ENCODE measurements around the gene SH3PXD2A.

SH3PXD2A gene

DNA sequence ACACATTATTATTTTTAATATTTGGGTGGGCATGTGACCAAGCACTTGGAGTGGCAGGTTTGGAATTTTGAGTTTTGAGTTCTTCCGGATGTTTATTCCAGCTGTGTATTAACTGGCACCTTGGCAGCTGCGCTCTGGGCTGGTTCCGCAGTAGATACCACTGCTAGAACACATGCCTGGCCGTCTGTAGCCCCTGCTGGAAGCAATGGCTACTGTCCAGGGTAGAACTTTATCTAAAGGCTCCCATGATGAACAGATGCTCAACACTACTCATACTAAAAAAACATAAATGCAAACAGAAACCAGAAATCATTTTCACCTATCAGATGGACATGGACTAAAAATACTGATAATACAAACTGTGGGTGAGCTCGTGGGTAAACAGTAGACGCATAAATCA is 19.4 kb upstream of the SH3PXD2A start:
- DNase-seq, result no peak

GRCh38 chr10:103872137-103872931 is 17.0 kb upstream of the SH3PXD2A start:
- DNase-seq, result no peak

DNA sequence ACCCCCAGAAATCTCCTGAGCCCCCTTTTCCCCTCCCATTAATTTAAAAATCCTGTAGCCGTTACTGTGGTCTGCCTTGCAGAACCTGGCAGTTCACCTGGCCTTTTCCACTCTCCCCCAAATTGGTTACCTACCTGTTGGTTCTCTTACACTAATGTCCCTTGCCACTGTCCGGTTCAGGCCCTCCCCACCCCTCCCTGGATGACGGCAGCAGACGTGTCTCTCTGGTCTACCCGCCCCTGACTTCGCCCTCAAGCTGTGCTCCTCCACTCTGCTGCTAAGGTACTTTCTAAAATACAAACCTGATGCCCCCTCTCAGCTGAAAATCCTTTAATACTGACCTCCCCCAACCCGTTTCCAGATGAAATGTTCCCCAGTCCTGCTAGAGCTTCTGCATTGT is 15.6 kb upstream of the SH3PXD2A start:
- DNase-seq, result no peak

DNA sequence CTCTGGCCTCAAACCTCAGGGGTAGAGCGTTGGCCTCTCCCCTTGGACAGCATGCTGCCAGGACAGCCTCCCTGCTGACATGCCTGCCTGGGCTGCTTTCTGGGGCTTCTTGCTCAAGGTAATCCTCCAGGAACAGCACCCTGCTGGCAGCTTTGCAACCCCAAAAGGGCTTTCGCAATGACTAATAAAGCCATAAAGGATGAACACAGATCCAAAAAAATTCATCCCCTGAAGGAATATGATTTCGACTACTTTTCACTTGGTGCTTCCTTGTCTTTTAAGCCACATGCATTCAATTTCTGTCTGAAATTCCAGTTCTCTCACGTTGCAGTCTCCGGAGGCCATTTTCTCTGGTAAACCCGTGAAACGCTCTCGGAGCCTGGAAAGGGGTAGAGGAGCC is 15.1 kb upstream of the SH3PXD2A start:
- DNase-seq, result no peak

DNA sequence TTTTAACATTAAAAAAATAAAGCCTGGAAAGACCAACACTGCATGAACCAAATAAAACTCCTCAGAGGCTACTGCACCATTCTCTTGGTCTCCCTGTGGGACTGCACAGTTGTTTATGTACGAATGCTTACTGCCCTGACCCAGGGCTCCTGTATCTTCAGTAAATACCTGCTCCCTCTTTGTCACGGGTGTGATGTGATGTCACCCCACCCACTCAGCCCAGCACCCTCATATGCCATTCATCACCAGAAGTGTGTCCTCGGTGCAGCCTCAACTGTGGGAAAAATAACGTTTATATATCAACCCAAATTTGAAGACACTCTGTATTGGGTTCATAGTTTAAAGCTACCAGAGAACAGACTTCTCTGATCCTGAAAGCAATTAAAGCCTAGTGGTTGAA is 14.0 kb upstream of the SH3PXD2A start:
- DNase-seq, result no peak

DNA sequence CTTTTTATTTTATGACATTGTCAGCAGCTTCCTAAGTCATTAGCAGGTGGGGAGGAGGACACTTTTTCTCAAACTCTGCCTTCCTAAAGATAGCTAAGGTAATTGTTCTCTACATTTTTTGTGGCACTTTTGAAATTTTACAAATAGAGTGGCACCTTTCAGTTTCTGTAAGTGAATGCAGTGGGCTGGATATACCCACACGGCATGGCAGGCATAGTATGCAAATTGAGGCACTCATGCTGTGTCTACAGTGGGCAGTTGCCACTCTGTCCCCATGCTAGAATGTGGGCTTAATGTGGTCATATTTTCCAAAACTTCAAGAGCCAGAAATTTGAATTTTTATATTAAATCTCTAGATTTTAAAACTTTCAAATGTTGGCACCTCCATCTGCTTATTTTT is 12.8 kb upstream of the SH3PXD2A start:
- DNase-seq, result no peak

- no peak for DNase-seq
Measured at GRCh38 chr10:103861505-103861904, 6.1 kb upstream of the SH3PXD2A start.

- DNase-seq, result peak; percentile 70 to 78 (median 74)
Measured at GRCh38 chr10:103859161-103860086, 4.0 kb upstream of the SH3PXD2A start.

DNA sequence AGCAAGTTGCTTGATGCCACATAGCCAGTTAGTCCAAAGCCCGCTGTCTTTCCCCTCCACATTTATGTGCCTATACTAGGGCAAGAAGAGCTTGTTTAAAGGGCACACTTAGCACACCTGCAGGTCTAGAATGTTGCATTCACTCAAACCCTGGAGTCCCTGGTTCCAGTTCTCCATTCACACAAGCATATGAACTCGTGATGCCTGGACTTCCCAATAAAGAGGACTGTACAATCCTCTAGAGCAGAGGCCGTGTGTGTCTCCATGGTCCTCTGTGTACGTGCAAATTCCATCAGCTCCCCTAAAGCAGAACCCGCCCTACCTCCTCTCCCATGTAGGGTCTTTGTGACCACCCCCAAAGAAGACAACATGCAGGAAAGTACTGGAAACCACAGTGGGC is 3.0 kb upstream of the SH3PXD2A start:
- DNase-seq, result peak in 3 of 4 experiments; percentile 17 to 39 (median 19)

- no peak for DNase-seq
Measured at GRCh38 chr10:103856797-103857170, 1.4 kb upstream of the SH3PXD2A start.

DNA sequence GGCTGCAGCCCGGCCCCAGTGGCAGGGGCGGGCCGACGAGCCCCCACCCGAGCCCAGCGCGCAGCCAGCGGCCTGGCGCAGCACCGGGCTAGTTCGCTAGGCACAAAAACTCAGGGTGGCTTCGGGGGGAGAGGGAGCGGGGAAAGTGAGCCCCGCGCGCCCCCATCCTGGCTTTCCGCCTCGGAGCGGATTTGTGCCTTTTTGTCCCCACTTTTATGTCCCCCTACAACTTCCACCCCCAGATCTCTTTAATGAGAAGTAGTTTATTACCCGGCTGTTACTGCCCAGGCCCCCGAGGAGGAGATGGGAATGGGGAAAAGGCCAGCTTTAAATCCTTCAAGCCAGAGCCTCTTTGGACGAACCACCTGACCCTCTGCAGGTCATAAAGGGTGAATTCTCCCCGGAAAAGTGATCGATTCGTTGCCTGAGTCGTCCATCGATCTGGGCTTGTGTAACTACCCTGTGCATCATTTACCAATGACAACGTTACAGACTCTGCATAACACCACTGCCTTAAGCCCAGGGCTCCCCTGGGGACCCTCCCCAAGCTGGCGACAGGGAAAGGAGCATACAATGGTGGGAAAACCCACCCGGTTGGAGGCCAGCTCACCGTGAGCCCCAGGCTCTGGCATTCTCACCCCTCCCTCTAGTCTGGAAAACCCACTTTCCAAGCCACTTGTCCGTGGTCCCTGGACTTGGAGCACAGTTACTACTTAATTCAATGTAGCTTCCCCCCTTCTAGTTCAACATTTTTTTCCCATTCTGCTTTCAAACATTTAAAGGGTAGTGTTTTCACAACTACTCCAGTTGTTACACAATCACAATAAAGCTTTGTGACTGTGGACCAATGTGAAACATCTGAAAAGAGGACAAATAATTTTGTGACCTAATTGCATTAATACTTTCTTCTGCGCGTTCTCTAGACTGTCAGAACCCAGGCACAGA is 748 bp upstream of the SH3PXD2A start:
- DNase-seq, result peak in 3 of 4 experiments; percentile 16 to 64 (median 54)

DNA sequence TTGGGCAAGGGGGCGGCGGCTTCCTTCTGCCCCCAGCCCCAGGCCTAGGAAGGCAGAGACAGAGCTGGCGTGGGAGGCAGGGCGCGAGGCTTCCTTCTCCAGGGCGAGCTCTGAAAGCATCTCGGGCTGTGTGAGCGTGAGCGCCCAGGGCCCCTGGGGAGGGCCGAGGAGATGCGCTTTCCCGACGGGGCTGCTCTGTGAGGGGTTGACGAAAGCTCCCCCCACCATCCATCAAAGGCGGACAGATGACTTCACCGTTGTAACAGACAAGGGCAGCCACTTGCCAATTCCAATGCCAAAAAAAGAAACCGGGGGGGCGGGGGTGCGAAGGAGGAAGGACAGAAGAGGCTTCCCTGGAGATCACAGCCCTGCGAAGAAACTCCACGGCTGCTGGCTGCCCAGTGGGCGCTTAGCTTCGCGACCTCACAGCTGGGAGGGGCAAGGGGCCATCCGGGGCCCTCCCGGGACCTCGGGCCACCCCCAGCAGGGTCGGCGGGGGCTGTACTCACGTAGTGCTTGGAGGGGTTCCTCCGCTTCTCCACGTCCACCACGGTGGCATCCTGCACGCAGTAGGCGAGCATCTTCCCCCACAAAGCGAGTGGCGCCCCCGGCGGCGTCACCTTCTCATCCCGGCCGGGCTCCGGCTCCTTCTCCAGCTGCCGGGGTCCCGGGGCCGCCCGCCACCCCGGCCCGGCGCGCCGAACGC is 537 bp downstream of the SH3PXD2A start:
- peak; percentile 40 to 81 (median 59) for DNase-seq

GRCh38 chr10:103854265-103854685 is 1.1 kb downstream of the SH3PXD2A start:
- peak in 3 of 4 experiments; percentile 36 to 56 (median 53) for DNase-seq

GRCh38 chr10:103853428-103854264 is 1.7 kb downstream of the SH3PXD2A start:
- peak in 1 of 4 experiments; percentile 23 for DNase-seq

DNA sequence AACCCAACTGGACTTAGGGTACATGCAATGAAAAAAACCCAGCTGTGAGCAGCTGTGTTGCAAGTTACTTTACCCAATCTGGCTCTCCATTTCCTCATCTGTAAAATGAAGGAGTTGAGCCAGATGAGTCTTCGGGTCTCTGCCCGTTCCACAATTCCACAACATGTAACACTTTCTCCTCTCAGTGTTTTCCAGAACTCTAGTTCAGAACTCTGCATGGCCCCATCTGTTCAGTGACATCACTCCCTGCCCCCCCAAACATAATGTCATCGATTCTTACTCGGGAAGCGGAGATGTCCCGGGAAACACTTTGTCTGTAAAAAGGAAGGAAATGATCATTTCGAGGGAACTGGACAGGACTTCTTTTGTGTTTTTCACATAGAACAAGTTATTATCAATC is 2.5 kb downstream of the SH3PXD2A start:
- peak; percentile 57 to 73 (median 64) for DNase-seq

DNA sequence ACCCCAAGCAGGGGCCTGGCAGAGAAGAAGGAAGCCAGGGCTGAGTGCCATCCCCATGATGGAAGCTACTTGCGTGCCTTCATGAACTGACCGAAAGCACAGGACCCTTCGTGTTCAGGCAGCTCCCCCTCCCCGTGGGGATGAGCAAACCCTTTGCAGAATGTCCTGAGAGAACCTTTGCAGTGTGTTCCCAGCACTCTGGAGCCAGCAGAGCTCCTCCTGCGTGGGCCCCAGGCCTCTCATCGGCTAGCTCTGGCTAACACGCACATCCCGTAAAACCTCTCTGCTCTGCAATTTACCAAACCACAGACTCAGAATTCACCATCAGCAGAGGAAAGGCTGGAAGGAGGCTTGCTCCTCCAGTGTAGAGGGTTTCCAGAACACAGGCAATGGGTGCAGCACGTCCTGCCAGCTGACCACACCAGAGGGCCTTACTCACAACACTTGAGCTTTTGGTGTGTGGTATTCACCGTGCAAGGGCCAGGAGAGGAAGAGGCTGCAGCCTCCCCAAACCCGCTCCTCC is 3.1 kb downstream of the SH3PXD2A start:
- DNase-seq, result no peak

DNA sequence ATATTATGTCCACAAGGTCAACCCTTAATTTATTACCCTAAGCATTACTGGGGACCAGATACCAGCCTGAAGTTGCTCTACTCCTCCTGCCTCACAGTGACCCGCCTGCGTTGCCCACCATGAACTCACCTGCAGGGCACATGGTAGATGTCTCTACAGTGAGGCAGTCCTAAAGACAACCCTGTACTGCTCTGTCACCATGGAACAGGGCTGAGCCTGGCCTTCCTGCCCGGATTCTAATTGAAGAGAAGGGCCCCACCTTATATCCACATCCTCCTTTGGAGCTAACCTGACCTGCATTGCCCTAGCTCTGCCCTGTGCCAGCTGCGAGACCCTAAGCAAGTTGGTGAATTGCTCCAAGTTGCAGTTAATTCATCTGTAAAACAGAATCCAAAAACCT is 4.1 kb downstream of the SH3PXD2A start:
- DNase-seq, result no peak

DNA sequence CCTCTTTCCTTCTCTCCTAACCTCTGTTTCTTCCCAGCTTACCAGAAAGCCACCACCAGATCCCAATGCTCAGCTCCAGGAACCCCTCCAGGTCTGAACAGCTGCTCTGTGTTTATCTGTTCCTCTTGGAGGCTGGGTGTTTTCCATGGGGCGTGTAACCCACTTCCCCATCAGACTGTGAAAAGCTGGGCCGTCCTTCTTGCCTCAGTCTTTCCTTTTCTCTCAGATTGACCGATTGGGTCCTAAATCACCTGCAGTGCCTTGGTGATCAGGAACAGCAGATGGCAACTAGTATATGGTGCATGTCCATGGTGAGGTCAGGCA is 4.8 kb downstream of the SH3PXD2A start:
- peak; percentile 48 to 74 (median 72) for DNase-seq

DNA sequence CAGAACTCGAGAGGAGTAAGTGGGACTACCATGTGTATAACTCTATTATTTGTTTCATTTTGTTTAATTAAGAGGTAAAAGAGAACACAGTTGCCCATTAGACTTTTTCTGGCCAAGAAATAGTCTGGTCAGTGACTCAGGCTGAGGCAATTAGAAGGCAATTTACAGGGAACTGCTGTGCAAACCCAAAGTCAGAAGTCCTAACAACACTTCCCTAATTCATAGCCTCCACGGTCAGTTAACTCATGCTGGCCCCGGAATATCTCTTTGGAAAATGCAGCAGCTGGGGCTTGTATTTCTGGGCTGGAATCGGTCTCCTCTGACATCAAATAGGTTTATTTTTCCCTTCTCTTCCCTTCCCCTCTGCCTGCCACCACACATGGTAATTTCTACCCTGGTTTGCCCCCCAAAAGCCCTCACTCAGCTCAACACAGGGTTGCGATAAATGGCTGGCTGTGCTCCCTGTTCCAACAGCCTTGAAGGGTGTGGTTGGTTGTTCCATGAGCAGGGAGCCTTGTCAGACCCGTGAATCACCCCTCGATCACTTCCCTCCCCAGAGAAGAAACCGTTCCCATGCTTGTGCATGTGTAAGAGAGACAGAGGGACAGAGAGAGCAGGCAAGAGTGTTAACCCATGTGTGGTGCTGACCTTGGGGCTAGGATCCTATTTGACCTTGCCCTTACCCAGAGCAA is 5.3 kb downstream of the SH3PXD2A start:
- DNase-seq, result peak; percentile 72 to 88 (median 83)
